C4-2B (cell line): ENCODE results near the gene ARL15.

Experiments
- ZFX ChIP-seq: fragments of 450-650 bp; IDR thresholded peaks from 2 replicates; pipeline ENCODE4 v1.6.1; 2017
- TF ChIP-seq, protein P1 (sequence below): fragments of 450-650 bp; conservative IDR thresholded peaks from 2 replicates; pipeline ENCODE4 v1.5.1; 2017; ENCODE audit warnings: mild to moderate bottlenecking

DNA sequence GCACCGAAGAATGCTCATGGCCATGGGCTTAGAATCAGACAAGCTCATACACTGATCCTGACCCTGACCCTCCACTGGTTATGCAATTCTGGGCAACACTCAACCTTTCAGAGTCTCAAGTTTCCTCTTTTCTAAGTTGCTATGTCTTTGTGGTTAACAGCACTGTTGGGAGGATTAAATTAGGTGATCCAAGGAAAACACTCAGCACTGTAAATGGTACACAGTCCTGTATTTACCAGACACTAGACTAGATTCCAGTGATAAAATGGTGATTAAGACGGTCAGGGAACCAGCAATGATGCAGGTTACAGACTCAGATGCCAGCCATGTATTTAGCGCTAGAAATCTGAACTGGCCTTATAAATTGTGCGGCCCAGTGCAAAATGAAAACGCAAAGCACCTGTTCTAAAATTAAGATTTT, 8.1 kb downstream of the ARL15 start:
- TF ChIP-seq, protein P1, sequence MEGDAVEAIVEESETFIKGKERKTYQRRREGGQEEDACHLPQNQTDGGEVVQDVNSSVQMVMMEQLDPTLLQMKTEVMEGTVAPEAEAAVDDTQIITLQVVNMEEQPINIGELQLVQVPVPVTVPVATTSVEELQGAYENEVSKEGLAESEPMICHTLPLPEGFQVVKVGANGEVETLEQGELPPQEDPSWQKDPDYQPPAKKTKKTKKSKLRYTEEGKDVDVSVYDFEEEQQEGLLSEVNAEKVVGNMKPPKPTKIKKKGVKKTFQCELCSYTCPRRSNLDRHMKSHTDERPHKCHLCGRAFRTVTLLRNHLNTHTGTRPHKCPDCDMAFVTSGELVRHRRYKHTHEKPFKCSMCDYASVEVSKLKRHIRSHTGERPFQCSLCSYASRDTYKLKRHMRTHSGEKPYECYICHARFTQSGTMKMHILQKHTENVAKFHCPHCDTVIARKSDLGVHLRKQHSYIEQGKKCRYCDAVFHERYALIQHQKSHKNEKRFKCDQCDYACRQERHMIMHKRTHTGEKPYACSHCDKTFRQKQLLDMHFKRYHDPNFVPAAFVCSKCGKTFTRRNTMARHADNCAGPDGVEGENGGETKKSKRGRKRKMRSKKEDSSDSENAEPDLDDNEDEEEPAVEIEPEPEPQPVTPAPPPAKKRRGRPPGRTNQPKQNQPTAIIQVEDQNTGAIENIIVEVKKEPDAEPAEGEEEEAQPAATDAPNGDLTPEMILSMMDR: no peak
- no peak for TF ChIP-seq ZFX
